Right ventricle myocardium superior (tissue), 1 donor: ENCODE data around the gene GNRH2. TPM values are rescaled to one million over a fixed set of nuclear protein-coding genes. Genes with fewer than 3 reads are reported as not detected.
"Not testable (repeated sequence)": the region's sequence is repeated elsewhere in the genome, so short reads cannot be mapped to it uniquely, and the experiment has no call there.

Source experiments
- ATAC-seq: fragments of 200-7000 bp; cut with Tn5 transposase; one replicate; pipeline ENCODE4 v1.9.1; 2020; ENCODE audit warnings: mild to moderate bottlenecking; ENCODE audit not compliant: poor library complexity
- DNase-seq: peaks from one replicate; pipeline ENCODE4 v3.0.0-alpha.2; 2020
- intact Hi-C: fragments of 100-400 bp; cut with DNase I; formaldehyde crosslinking; loops from one replicate; pipeline ENCODE4 v1.11.2; 2022
- total RNA-seq: library from RNA; stranded (reverse); fragmentation: NEBNext Ultra II Directional; extraction: Animal tissue kit (Norgen Biotek cat#: 25700); gene quantifications from one replicate; pipeline ENCODE4 v1.2.1, GENCODE V29; 2021
- donor health status: DM: no; HTN: yes; CAD: no; lungs with severe emphysema.

GNRH2 gene
- total RNA-seq, 1 donor from 2014 or later = not detected

GRCh38 chr20:3039426-3039825, 4.0 kb upstream of the GNRH2 start:
- ATAC-seq (no peak), DNase-seq (no peak)
- intact Hi-C loops = no loop called here

- ATAC-seq (no peak), DNase-seq (no peak)
- intact Hi-C loops = no loop called here
Observed at GRCh38 chr20:3040086-3040485, 3.3 kb upstream of the GNRH2 start.

- intact Hi-C loops = no loop called here
- DNase-seq (no peak), ATAC-seq (no peak)
Observed at GRCh38 chr20:3041854-3042409, 1.5 kb upstream of the GNRH2 start.

GRCh38 chr20:3042625-3043024, 797 bp upstream of the GNRH2 start:
- peak; percentile 79 for DNase-seq
- intact Hi-C loops = no loop called here
- peak; percentile 10 for ATAC-seq

GRCh38 chr20:3044336-3044965, 1.0 kb downstream of the GNRH2 start:
- intact Hi-C loops = no loop called here
- DNase-seq (no peak), ATAC-seq (no peak)

- DNase-seq (peak; percentile 87), ATAC-seq (peak; percentile 80)
- intact Hi-C loops = no loop called here
Observed at GRCh38 chr20:3045042-3045815, 1.8 kb downstream of the GNRH2 start.

- peak; percentile 95 for DNase-seq
- peak; percentile 94 for ATAC-seq
- intact Hi-C loops = no loop called here
Observed at GRCh38 chr20:3045816-3046676, 2.6 kb downstream of the GNRH2 start, which contains the start of gene MRPS26. Gene MRPS26, plus strand, starts transcription at chr20:3046052. Its CDS starts 17 bp downstream, at chr20:3046069.

GRCh38 chr20:3046677-3047462, 3.4 kb downstream of the GNRH2 start:
- DNase-seq = no peak
- intact Hi-C loops = no loop called here

GRCh38 chr20:3047486-3048419, 4.3 kb downstream of the GNRH2 start:
- intact Hi-C loops = no loop called here
- DNase-seq = no peak
- no peak for ATAC-seq

More at GRCh38 chr20:3046677-3047462, 3.4 kb downstream of the GNRH2 start:
- no peak for ATAC-seq

- no peak for ATAC-seq
- DNase-seq = no peak
- intact Hi-C loops = loop anchor here (5.0 kb wide), 1 partner anchor 66 kb away; no protein-coding TSS in a partner anchor
Observed at GRCh38 chr20:3051385-3052019, 8.1 kb downstream of the GNRH2 start.

GRCh38 chr20:3059489-3059888, 16.1 kb downstream of the GNRH2 start:
- intact Hi-C loops = no loop called here

GRCh38 chr20:3064119-3064518, 20.7 kb downstream of the GNRH2 start:
- ATAC-seq, intact Hi-C loops, DNase-seq: not testable (repeated sequence)

More at GRCh38 chr20:3059489-3059888, 16.1 kb downstream of the GNRH2 start:
- no peak for ATAC-seq
- DNase-seq = no peak

GRCh38 chr20:3067139-3068014, 24.0 kb downstream of the GNRH2 start:
- DNase-seq (no peak), ATAC-seq (no peak)
- intact Hi-C loops = loop anchor here (5.0 kb wide), 1 partner anchor 45 kb away; no protein-coding TSS in a partner anchor

- DNase-seq (no peak), ATAC-seq (no peak)
- intact Hi-C loops = loop anchor here (5.0 kb wide), 1 partner anchor 44 kb away; no protein-coding TSS in a partner anchor
Observed at GRCh38 chr20:3068075-3068474, 24.7 kb downstream of the GNRH2 start.
